Measurements from ENCODE around the gene WNT6. TPM values are rescaled to one million over a fixed set of nuclear protein-coding genes. Genes with fewer than 3 reads are reported as not detected.

Gene WNT6
- total RNA-seq, 1 donor from 2014 or later = 0.78 TPM

GRCh38 chr2:218877891-218878290 lies 18.3 kb downstream of the WNT6 start:
- DNase-seq (ENCODE audit: low spot score) = no peak

DNA sequence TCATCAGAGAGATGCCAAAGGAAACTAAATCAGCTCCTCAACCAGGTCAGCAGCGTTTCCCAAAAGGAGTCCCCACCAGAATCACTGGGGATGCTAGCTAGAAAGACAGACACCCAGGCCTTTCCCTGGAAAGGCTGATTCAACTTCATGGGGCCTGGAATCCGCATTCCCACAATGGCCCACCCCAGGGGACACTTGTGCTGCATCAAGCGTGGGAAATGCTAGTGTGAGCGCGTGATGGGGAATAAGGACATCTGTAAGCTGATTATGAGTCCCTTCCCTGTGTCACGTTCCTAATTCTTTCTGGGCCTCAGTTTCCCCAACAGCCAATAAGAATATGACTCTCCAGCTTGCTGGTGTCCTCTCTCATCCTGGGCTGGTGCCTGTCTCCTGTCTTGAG lies 18.9 kb downstream of the WNT6 start:
- no peak for DNase-seq (ENCODE audit: low spot score)

DNA sequence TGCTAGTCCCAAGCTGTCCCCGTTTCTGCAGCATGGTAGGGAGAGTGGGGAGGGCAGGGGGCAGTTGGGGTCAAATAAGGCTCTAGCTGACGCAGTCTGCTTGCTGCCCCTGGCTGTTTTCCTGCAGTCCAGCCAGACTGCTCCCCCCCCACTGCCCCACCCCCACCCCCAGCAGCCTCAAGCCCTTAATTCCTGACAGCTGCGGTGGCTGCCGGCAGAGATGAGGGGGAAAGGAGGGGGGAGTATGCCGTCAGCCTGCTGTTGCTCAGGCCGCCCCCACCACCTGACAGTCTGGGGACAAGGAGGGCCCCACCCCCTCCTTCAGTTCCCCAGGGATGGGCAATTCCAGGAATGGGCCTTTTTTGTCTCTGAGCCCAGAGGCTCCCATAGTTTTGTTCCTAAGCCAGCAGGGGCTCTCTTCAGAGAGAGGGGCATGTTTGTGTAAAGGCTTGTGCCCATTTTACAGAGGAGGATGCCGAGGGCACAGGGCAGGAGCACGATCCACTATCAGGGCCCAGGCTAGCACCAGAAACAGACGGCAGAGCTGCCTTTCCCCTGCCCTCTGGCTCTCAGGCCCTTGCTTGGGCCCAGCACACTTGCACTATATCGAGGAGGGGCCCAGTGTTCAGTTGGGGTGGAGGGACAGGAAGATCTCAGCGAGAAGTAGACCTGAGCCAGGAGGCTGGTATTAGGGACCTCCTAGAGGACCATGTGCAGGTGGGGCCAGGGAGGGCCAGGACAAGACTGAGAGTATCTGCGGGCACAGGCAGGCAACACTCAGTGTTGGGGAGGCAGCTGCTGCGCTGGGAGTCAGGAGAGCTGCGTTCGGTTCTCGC lies 19.5 kb downstream of the WNT6 start:
- no peak for DNase-seq (ENCODE audit: low spot score)

- DNase-seq (ENCODE audit: low spot score) = no peak
These were observed 20.1 kb downstream of the WNT6 start for GRCh38 chr2:218879776-218880101.

GRCh38 chr2:218880102-218880858 lies 20.7 kb downstream of the WNT6 start, which contains the start of gene WNT10A:
Gene WNT10A (plus strand): TSS chr2:218880852. CDS start chr2:218880996, 144 bp downstream.
- DNase-seq (ENCODE audit: low spot score) = no peak

DNA sequence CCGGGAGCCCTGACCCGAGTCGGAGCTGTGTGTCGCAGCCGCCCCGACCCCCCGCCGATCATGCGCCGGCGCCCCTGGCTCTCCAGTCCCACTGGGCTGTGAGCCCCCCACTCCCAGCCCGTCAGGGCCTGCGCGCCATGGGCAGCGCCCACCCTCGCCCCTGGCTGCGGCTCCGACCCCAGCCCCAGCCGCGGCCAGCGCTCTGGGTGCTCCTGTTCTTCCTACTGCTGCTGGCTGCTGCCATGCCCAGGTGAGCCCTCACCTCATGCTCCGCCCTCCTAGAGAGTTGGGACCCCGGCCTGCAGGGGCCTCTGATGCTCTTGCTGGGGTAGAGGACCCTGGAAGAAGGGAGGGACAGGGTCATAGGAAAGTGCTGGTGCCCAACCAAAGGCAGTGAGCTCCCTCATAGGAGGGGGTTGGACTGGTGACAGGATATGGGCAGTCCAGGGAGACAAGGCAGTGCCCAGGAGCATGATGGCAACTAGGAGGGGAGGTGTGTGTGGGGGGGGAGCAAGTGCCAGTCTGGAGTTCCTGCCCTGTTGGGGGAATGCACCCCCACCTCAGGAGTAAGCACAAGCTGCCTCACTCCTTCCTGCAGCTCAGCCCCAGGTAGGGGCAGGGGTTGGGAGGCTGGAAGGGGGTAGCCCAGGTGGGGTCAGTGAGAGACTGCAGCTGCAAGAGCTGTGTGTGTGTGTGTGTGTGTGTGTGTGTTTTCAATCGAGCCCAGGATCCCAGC lies 21.4 kb downstream of the WNT6 start:
- DNase-seq (ENCODE audit: low spot score) = no peak

GRCh38 chr2:218881744-218882460 lies 22.3 kb downstream of the WNT6 start:
- no peak for DNase-seq (ENCODE audit: low spot score)

DNA sequence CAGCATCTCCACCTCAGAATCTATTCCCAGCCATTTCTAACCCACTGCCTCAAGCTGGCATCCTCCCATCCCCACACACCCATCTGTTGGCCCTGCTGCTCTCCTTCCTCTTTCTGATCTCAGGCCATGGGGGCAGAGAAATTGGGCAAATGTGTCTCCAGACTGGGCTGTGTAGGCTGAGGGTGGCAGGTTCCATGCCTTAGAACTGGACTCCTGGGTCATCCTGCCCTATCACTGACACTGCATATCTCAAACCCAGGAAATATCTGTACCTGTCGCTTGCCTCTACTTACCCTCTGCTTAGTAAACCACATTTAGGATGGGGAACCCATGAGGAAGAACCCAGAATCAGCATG lies 22.8 kb downstream of the WNT6 start:
- no peak for DNase-seq (ENCODE audit: low spot score)

DNA sequence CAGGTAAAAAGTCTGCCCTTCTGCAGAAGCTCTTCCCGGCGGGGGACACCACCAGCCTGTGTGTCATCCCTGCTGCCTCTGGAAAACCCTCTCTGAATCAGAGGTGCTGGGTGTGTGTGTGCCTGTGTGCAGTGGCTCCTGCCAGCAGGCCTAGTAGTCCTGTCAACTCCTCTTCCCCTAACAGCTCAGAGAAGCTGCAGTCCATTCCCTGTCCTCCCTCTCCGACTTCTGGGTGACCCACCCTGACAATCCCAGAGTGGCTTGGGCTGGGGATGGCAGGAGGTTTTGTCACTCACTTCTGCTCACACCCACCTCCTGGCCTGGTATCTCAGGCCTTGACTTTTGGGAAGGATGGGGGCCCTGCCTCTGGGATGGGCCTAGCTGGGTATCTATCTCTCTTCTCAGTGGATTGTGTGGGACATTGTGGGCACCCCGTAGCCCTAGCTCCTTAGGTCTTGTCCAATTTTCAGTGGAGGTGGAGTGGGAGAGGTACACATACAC lies 23.3 kb downstream of the WNT6 start:
- no peak for DNase-seq (ENCODE audit: low spot score)

DNA sequence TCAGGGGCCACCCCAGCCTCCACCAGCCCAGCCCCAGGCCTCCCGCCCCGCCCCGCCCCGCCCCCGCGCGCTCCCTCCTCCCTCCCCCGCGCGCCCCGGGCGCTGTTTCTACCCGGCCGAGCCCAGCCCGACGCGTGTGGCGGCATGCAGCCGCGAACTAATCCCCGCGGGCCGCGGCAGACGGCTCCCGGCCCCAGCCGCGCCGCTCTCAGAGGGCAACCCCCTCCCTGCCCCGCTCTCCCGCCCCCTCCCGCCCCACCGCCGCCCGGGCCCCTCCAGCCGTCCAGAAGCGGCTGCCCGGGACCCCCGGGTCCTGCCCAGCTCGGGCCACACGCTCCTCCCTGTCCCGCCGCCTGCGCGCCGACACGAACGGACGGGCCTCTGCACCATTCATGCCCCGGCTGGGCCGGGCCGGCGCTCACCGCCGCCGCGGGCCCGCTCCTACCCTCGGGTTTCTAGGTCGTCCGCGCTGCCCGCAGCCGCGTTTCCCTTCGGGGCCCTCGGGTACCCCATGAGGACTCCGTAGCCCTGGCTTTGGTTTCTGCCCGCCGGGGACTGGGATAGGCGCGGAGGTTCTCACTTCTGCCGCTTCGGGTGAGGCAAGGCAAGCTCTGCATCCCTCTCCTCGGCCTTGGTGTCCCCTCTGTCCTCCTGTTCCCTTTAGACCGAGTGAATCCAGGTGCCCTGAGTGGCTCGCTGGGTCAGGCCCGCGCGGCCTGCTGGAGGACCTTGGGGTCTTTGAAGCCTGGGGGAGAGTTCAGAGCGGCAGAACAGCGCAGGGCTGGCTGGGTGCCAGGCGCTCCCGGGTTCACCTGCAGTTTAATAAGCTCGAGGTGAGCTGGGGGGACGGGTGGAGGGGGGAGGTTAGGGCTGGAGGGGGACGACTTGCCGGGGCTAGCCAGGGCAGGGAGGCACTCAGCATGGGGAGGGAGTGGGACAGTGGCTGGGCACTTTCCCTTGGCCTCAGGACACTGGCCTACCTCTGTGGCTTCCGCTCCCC lies 24.2 kb downstream of the WNT6 start:
- DNase-seq (ENCODE audit: low spot score) = no peak

- DNase-seq (ENCODE audit: low spot score) = no peak
These were observed 24.9 kb downstream of the WNT6 start for GRCh38 chr2:218884519-218884918.

- DNase-seq (ENCODE audit: low spot score) = no peak
These were observed 26.7 kb downstream of the WNT6 start for GRCh38 chr2:218885981-218886947.

DNA sequence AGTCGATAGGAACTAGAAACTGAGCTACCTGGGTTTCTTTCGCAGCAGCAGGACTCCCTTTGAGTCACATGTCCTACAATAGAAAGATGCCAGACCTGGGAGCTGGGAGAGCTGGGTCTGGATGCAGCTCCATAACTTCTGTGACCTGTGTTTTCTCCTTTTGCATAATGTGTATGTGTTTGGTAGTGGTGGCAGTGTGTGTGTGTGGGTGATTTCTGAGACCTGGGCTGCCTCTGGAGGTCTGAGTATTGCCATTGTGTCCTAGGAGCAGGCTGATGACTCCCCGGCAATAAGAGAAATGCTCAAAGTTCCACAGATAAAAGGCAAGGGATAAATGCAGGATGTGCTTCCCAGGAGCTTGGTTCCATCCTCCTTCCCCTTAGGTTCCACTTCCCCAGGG lies 27.5 kb downstream of the WNT6 start:
- DNase-seq (ENCODE audit: low spot score) = no peak

- DNase-seq (ENCODE audit: low spot score) = no peak
These were observed 28.7 kb downstream of the WNT6 start for GRCh38 chr2:218888341-218888740.

GRCh38 chr2:218889937-218890336 lies 30.3 kb downstream of the WNT6 start:
- DNase-seq (ENCODE audit: low spot score) = no peak

- DNase-seq (ENCODE audit: low spot score) = no peak
These were observed 30.8 kb downstream of the WNT6 start for GRCh38 chr2:218890369-218890768.

DNA sequence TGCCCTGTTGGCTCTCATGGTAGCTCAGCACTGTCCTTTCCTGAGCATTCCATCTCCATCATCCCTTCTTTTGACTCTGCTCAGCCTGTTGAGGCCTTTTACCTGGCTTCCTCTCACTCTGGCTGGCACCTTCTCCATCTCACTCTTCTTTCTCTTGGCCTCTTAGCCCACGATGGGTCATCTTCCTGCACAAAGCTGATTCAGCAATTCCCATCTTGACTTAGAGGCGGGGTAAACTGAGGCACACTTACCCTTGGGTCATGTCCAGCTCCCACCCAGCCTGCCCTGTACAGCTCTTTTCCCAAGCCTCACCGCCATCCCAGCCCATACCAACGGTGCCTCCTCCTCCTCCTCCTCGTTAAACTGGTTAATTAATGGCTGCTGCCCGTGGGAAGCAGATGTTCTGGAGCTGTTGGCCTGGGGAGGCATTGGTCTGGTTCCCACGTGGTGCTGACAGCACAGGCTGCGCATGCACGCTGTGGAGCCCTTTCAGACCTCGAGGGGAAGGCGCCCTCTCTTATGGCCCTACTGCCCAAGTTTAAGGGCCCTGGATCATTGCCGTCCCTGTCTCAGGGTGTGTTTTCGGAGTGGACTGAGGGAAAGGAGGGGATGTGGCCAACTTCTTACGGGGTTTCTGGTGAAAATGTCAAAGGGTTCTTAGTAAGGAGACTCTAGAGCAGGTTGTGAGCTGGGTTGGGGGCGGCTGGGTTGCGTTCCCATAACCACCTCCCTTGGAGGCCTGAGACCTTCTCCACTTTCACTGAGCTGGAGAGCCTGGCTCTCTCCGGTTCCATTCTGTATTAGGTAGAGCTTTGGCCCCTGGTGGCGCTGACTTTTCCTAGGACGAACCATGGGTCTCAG lies 31.9 kb downstream of the WNT6 start:
- no peak for DNase-seq (ENCODE audit: low spot score)

DNA sequence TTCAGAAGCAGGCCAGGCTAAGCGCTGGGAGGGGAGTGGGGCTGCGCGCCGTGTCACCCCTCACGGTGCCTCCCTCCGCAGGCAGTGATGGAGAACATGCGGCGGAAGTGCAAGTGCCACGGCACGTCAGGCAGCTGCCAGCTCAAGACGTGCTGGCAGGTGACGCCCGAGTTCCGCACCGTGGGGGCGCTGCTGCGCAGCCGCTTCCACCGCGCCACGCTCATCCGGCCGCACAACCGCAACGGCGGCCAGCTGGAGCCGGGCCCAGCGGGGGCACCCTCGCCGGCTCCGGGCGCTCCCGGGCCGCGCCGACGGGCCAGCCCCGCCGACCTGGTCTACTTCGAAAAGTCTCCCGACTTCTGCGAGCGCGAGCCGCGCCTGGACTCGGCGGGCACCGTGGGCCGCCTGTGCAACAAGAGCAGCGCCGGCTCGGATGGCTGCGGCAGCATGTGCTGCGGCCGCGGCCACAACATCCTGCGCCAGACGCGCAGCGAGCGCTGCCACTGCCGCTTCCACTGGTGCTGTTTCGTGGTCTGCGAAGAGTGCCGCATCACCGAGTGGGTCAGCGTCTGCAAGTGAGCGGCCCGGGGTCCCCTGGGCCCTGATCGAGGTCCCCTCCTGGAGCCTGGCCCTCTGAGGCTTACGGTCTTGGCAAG lies 33.2 kb downstream of the WNT6 start:
- DNase-seq (ENCODE audit: low spot score) = peak; percentile 68

Data from ureter (tissue), 1 donor.